HG02943 (cell line): ENCODE measurements around the gene FSTL4.
"Not testable (repeated sequence)": the region's sequence is repeated elsewhere in the genome, so short reads cannot be mapped to it uniquely, and the experiment has no call there.

Experiments used
- ATAC-seq: cut with Tn5 transposase; IDR thresholded peaks from one replicate; pipeline ENCODE4 v1.9.1; 2021; ENCODE audit warnings: mild to moderate bottlenecking, low read depth, moderate library complexity; ENCODE audit not compliant: unreplicated experiment

Gene FSTL4

GRCh38 chr5:133559960-133560359, 52.4 kb downstream of the FSTL4 start:
- no peak for ATAC-seq

- no peak for ATAC-seq
Observed at GRCh38 chr5:133556551-133556950, 55.8 kb downstream of the FSTL4 start.

GRCh38 chr5:133554279-133554678, 58.1 kb downstream of the FSTL4 start:
- ATAC-seq: no peak

- no peak for ATAC-seq
Observed at GRCh38 chr5:133552925-133553525, 59.3 kb downstream of the FSTL4 start.

GRCh38 chr5:133546500-133546899, 65.8 kb downstream of the FSTL4 start:
- ATAC-seq: no peak

GRCh38 chr5:133544346-133544745, 68.0 kb downstream of the FSTL4 start:
- no peak for ATAC-seq

- no peak for ATAC-seq
Observed at GRCh38 chr5:133539818-133540217, 72.5 kb downstream of the FSTL4 start.

- ATAC-seq: no peak
Observed at GRCh38 chr5:133538718-133539117, 73.6 kb downstream of the FSTL4 start.

- ATAC-seq: not testable (repeated sequence)
Observed at GRCh38 chr5:133535241-133535929, 77.0 kb downstream of the FSTL4 start.

GRCh38 chr5:133534566-133534965, 77.8 kb downstream of the FSTL4 start:
- ATAC-seq: no peak

GRCh38 chr5:133533541-133533940, 78.8 kb downstream of the FSTL4 start:
- ATAC-seq: no peak

GRCh38 chr5:133531594-133531993, 80.7 kb downstream of the FSTL4 start:
- ATAC-seq: no peak

GRCh38 chr5:133531178-133531577, 81.2 kb downstream of the FSTL4 start:
- no peak for ATAC-seq

- ATAC-seq: no peak
Observed at GRCh38 chr5:133530270-133530669, 82.1 kb downstream of the FSTL4 start.

- no peak for ATAC-seq
Observed at GRCh38 chr5:133528841-133529240, 83.5 kb downstream of the FSTL4 start.

- no peak for ATAC-seq
Observed at GRCh38 chr5:133527311-133527710, 85.0 kb downstream of the FSTL4 start.

- no peak for ATAC-seq
Observed at GRCh38 chr5:133526368-133526767, 86.0 kb downstream of the FSTL4 start.

GRCh38 chr5:133525126-133525525, 87.2 kb downstream of the FSTL4 start:
- no peak for ATAC-seq

GRCh38 chr5:133524666-133525065, 87.7 kb downstream of the FSTL4 start:
- ATAC-seq: no peak

- no peak for ATAC-seq
Observed at GRCh38 chr5:133523961-133524586, 88.3 kb downstream of the FSTL4 start.

GRCh38 chr5:133523013-133523658, 89.2 kb downstream of the FSTL4 start:
- ATAC-seq: no peak
